ENCODE data around the gene ATF4.

DNA sequence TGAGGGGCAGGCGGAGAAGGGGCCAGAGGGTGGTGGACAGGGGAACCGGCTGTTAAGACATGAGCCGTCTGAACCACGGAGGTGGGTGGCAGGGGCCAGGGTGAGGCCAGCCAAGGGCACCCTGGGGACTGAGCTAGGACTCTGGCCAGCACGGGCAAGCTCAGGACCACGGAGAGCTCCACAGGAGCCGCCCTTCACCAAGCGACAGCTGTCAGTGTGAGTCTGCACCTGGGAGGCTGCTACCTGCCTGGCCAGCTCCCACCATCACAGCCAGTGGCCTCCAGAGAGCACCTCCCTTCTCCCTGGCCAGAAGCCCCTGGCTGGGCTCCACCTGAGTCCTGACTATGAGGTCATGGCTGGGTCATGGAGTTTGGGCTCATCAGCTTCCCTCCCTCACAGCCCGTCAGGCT lies 41.9 kb upstream of the ATF4 start:
- TF ChIP-seq CTCF (IDR thresholded peaks at IDR 0.05): no peak
- no peak for TF ChIP-seq POLR2A (IDR thresholded peaks at IDR 0.05)
- no peak for TF ChIP-seq EP300 (IDR thresholded peaks at IDR 0.05)

Measured in ovary (tissue), 3 donors.